Epidermal melanocyte (primary cell): ENCODE results near the gene FBLN2.

Experiments
- DNase-seq: peaks from one replicate; pipeline ENCODE4 v3.0.0; 2011; ENCODE audit warnings: low spot score; ENCODE audit not compliant: insufficient read length

FBLN2 gene

DNA sequence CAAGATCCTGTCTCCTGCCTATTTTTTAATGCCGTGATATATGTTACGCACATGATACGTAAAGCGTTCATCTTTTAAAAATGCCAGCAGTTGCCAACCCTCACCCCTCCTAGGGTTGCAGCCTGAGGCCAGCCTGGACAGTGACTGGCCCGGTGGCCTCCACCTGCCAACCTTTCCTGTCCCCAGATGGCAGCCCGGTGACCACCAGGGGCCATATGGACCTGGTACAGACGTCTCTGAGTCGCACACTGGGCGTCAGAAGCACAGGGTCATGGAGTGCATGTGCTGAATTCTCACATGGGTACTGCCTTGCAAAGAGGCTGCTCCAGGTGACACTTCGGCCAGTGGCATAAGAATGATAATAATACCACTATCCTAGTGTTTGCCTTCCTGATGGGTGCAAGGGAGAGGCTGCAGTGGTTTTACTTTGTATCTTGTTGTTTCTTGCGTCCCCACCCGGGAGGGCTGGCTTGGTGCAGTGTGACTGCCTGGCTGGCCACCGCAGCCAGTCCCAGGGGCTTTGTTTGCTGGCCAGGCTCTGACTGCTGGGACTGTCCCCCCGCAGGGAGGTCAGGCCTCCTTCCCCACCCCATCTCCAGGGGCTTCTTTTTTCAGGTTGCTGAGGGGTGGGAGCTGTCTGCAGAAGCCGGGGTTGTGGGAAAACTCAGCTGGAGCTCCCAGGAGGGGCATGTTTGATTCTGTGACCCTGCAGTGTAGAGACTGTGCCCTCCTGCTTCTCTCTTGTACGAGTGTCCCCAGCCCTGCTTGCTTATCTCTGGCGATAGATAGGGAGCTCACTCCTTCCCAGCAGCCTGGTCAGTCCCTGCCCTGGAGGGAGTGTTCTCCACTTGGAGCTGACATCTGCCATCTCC lies 16.9 kb downstream of the FBLN2 start:
- no peak for DNase-seq

DNA sequence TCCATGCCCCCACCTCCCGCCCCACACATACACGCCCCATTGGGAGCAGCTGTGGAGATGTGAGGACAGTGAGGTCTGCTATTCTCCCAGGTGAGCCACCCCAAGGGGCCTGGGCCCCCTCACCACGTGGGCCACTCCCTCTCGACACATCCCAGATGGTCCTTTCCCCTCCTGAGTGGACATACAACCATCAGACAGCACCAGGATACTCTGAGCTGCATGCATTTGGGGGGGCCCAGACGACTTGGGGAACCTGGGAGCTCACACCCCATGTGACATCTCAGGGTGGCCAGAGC lies 17.5 kb downstream of the FBLN2 start:
- no peak for DNase-seq

DNA sequence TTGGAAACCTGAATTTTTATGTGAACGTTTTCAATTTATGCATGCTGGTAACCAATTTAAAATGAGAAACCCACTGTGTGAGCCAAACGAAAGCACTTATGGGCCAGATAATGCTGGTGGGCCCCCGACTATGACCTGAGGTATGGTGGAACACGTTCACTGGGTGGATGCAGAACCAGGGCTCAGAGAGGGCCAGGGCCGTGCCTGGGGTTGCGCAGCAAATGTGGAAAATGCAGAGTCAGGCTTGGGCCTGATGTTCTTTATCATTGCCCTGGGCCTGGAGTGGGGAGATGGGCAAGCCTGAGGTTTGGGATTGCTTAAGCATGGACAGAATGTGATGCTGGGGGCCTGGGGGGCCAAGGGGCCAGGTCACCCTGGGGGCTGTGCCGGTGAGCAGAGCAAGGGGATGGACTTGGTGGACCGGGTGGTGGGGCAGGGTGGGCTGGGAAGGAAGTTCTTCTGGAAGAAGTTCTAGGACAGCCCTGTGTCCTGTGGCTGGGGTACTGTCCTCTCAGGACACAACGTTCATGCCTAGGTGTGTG lies 17.9 kb downstream of the FBLN2 start:
- DNase-seq: no peak

DNA sequence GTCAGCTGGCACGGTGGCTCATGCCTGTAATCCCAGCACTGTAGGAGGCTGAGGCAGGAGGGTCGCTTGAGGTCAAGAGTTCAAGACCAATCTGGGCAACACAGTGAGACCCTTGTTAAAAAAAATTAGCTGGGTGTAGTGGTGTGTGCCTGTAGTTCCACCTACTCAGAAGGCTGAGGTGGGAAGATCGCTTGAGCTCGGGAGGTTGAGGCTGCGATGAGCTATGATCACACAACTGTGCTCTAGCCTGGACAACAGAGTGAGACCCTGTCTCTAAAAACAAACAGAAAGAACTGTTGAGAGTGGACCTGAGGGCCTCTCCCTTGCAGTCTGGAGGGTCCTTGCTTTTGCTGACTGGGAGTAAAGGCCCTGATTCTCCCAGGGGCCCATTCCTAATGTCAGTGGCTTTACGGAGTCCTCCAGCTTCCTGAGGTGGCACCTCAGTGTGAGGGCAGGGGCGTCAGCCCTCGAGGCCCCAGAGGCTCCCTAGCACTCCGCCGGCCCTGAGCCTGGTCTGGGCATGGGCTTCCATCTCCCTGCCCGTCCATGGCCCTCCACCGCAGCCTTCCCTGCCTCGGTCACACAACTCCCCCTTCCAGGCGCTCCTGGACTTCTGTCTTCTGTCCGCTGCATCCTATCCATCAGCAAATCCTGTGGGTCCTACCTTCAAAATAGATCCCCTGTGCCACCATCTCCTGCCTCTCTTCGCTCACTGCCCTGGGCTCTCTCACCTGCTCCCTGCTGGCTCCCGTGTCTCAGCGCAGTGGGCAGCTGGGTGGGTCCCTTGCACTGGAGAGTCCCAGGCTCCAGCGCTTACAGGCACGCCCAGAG lies 19.0 kb downstream of the FBLN2 start:
- no peak for DNase-seq

DNA sequence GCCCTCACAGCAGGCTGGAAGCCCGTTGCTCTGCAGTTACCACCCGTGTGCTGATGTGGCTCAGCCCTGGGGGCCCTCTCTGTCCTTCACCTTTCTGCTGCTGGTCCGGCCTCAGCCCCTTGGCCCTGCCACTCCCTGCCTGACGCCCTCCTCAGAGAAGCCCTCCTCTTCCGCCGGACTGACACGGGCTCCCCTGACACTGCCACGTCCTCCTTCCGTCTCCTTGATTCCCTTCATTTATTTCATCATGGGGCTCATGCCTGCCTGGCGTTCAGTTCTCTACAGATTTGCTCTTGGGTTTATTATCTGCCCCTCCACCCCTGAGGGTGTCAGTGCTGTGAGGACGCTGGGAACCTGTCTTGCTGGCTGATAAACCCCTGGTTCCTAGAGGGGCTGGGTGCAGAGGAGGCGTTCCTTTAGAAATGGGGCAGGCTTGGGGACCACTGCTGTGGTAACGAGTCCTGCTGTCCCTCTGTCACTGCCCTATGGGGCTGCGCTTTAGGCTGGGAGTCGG lies 19.6 kb downstream of the FBLN2 start:
- no peak for DNase-seq

DNA sequence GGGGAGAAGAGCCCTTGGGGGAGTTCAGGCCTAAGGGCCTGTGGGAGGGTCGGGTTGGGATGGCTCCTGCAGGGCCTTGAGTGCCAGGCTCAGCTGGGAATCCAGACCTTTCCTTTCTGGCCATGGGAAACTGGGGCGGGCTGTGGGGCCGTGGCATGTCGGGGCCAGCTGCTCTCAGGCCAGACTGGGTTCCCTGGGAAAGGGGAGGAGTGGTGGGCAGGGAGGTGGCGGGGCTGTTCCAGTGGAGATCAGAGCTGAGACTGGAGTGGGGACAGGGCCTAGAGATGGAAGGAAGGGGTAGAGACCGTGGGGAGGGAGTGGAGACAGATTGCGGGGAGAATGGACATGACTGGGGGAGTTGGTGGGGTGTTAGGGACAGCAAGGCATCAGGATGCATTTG lies 20.3 kb downstream of the FBLN2 start:
- no peak for DNase-seq

DNA sequence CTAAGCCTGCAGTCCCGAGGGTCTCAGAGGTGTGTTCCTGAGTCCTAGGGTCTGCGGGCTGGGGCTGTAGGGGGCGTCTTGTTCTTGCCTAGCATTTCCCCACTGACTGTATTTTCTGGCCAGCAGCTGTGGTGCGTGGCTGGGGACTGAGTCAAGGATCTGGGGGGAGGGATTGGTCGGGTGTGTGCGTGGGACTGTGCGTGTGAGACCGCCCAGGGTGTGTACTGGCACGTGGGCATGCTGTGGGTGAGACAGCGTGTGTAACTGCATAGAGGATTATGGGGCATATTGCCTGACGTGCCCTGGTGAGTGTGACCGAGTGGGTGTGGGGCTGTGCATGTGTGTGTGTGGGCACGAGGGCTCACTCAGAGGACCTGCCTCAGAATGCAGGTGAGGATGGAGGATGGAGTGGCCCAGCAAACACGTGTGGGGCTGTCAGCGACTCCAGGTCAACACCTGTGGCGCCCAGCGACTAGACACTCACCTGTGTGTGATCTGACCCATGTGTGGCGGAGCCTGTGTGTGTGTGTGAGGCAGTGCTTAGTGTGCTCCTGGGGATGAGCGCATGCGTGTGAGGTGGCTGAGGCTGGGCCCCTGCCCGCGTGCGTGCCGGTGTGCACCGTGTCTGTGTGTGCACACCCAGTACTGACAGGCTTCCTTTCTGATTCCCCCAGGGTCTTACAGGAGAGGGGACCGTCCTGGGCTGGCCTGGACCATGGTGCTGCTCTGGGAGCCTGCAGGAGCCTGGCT lies 20.9 kb downstream of the FBLN2 start:
- DNase-seq: no peak

DNA sequence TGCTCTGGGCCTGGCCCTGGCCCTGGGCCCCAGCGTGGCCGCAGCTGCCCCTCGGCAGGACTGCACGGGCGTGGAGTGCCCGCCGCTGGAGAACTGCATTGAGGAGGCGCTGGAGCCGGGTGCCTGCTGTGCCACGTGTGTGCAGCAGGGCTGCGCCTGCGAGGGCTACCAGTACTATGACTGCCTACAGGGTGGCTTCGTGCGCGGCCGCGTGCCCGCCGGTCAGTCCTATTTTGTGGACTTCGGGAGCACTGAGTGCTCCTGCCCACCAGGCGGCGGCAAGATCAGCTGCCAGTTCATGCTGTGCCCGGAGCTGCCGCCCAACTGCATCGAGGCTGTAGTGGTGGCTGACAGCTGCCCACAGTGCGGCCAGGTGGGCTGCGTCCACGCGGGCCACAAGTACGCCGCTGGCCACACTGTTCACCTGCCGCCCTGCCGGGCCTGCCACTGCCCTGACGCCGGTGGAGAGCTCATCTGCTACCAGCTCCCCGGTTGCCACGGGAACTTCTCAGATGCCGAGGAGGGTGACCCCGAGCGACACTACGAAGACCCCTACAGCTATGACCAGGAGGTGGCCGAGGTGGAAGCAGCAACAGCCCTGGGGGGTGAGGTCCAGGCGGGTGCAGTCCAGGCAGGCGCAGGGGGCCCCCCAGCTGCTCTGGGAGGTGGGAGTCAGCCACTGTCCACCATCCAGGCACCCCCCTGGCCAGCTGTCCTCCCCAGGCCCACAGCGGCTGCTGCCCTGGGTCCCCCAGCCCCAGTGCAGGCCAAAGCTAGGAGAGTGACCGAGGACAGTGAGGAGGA lies 21.7 kb downstream of the FBLN2 start:
- no peak for DNase-seq

DNA sequence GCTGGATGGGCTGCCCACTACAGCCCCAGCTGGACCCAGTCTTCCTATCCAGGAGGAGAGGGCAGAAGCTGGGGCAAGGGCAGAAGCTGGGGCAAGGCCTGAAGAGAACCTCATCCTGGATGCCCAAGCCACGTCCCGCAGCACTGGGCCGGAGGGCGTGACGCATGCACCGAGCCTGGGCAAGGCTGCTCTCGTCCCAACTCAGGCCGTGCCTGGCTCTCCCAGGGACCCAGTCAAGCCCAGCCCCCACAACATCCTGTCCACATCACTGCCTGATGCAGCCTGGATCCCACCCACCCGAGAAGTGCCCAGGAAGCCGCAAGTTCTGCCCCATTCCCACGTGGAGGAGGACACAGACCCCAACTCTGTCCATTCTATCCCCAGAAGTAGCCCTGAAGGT lies 22.3 kb downstream of the FBLN2 start:
- DNase-seq: no peak

DNA sequence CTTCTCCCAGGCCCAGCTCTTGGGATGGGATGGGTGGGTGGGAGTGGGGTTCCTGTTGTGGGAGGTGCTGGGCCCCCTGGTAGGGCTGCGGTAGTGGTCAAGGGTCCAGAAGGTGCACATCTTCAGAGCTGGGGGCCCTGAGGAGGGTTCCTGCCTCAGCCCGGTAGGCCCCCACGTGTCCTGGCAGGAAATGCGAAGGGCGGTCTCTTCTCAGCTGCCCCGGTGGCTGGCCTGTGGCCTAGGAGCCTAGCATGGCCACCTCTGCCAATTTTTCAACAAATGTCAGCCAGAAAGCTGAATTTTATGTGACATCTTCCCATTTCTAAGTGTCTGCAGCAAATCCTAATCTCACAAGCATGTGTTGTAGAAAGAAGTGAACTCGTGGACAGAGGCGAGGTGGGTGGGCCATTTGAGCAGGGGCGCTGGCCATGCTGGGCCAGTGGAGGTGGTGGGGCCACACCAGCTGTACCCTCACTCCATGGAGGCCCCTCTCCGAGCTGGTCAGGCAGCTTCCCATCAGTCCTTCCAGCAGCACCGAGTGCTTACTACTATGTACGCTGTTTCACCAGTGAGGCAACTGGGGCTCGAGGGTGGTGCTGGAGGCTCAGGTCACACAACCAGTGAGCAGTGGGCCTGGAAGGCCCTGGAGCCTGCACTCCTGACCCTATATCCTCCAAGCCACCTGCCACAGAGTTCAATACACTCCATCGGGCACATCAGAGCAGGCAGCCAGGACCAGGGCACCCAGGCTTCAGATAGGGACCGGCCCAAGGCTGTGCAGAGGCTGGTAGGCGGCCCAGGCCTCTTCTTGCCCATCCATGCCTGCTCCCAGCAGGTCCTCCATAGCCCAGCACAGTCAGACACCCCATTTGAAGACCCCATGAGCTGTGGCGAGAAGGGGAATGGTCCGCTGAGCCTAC lies 23.2 kb downstream of the FBLN2 start:
- no peak for DNase-seq

DNA sequence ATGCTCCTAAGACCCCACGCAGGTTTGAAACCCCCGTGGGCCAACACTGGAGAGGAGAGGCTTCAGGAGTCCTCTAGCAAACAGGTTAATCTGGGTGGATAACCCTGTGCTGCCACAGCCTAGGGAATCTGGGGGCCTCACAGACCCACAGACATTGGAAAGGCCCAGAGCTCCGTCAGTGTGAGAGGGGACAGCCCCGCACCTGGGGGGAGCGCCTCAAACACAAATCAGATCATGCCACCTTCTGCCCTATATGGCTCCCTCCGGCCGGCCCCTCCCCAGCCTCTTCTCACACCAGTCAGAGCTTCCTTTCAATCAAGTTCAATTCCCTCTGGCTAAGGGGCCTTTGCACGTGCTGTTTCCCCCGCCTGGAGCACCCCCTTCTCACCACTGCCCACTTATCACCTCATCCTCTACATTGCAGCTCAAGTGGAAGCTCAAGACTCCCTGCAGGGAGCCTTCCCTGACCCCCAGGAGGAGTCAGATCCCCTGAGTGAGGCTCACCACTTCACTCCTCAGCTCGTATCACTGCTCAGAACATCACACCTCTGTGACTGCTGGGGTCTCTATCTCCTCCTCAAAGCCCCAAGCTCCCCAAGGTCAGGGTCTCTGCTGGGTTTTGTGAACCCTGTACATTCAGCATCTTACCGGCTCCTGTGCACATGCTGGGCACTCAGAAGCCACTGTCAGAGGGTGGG lies 24.1 kb downstream of the FBLN2 start:
- no peak for DNase-seq

DNA sequence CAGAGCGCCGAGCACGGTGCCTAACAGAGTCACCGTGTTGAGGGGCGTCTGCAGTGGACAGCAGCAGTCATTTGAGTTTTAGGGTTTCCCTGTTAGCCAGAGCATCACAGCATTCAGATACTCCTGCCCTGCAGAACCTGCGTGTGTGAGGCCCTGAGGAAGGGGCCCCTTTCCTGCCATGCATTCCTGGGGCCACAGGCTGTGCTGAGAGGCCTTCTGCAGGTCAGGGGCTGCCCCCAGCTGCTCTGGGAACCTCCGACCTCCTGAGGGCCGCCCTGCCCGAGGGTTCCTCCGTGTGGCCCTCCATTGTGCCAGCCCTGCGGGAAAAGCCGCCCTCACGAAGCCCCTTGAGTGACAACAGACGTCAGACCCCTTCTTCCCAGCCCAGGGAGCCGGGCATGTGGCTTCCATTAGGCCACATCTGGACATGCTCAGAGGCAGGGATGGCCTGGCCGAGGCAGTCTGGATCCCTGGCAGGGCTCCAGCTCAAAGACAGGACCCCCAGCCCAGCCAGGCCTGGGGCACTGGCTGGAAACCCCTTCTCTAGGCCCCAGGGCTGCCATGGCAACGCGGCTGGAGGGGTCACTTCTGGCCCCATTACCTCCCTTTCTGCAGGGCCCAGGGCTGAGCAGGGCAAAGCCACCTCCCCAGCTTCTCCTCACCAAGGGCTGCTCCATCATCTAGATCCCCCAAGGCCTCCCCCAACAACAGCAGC lies 25.3 kb downstream of the FBLN2 start:
- no peak for DNase-seq

DNA sequence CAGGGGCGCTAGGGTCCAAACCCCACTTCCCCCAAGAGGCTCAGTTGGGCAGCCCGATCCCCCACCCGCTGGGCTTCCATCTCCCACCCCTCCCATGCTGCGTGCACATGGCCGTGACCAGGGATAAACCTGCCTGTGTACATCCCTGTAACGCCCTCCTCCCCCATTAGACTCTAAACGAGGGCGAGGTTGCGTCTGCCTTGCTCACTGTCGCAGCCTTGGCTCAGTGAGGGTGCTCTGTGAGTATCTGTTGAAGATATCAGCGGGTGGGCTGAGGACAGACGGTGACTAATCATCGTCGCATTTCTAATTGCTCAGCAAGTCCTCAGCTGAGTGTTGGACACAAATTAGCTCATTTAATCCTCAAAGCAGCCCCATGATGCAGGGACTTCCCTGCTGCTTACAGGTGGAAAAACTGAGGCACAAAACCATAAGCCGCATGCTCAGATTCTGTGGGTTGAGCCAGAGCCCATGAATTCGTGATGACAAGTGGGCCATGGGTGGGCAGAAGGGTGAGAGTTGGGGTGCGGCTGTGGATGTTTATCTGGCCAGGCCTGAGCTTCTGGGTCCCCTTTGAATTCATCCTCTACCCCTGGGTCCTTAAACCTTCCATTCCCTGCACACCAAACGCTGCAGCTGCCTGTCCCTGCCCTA lies 26.0 kb downstream of the FBLN2 start:
- no peak for DNase-seq

DNA sequence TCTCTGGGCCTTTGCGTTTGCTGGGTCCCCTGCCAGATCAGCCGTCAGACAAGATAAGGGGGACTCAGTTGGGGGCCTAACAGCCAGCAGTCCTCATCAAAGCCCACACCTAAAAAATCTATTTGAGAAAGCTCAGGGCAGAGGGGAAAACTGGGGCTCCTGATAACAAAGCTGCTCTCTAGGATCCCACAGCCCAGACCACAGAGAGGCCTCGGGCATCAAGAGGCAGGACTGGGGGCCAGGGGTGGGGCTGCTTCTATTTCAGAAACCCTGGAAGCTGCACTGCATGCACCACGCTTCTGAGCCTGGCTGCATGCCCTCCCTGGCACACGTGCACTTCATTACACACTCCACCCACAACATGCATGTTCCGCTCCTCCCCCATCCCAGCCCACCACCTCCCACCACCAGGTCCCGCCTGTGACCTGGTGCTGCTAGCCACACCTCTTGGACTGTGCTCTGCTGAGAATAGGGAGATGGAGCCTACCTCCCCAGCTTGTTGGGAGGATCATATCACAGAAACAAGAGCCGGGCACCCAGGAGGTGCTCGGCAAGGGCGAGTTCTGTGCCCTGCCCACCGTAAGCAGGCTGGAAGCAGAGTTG lies 26.6 kb downstream of the FBLN2 start:
- DNase-seq: no peak

DNA sequence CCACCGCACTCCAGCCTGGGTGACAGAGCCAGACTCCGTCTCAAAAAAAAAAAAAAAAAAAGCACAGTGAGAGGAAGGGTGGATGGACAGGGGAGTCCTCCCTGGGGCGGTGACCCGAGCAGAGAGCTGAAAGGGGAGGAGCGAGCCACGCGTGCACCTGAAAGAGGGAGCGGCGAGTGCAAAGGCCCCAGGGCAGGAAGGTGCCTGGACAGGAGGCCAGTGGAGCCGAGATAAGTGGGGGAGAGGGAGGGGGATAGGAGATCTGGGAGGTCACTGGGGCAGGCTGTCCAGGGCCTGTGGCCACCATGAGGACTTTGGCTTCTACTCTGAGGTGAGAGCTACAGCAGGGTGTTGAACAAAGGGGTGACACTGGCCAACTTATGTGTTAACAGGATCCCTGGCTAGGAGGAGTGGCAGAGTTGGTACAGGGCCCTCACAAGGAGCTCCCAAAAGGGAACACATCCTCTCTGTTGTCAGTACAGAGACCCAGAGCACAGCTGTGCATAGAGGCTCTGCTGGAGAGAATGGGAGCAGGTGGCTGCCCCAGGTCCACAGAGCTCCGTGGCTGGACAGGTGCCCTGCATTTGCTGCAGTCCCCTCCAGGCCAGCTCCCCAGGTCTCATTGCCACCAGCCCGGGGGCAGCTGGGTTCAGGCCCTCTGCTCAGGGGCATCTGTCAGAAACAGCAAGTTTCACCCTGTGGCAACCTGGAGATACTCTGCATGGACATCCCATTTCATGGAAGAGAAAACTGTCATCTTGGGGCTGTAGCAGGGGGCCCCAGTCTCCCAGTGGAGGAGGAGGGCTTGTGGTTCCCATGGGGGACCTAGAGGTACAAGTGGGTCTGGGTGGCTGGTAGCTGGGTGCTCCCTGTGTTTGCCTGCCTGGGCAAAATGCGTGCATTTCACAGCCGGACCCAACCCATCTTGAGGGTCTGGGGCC lies 28.5 kb downstream of the FBLN2 start:
- DNase-seq: no peak

DNA sequence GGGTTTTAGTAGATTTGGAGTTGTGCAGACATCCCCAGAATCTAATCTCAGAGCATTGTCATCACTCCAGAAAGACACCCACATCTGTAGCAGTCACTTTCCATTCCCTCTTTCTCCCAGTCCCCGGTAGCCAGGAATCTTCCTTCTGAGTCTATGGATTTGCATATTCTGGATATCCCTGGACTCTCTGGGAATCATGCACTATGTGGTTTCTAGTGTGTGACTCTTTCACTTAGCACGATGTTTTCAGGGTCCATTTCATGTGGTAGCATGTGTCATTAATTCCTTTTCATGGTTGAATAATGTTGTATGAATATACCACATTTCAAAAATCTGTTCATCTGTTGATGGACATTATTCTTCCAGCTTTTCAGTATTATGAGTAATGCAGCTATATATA lies 29.3 kb downstream of the FBLN2 start:
- DNase-seq: no peak
